BJ (cell line): ENCODE measurements around the gene PRKAR1A. TPM values are rescaled to one million over a fixed set of nuclear protein-coding genes. Genes with fewer than 3 reads are reported as not detected.
"Not testable (repeated sequence)": the region's sequence is repeated elsewhere in the genome, so short reads cannot be mapped to it uniquely, and the experiment has no call there.

Source experiments
- CTCF ChIA-PET: fragments of 350-600 bp; formaldehyde crosslinking; extraction: SDS; loops from one replicate; lab custom pipeline; 2021; ENCODE audit warnings: antibody characterized with exemption, inconsistent platforms; lab: Yijun Ruan, JAX
- POLR2A ChIA-PET: fragments of 300-600 bp; sonication (Branson Sonifier 250); formaldehyde crosslinking; extraction: SDS; loops from one replicate; lab custom pipeline; 2021; ENCODE audit warnings: antibody characterized with exemption; lab: Charles Lee
- DNase-seq: peaks from one replicate; pipeline ENCODE4 v3.0.0-alpha.2; 2011; ENCODE audit warnings: low read depth
- H3K27me3 ChIP-seq: 2 replicates; pipeline ENCODE4 v1.6.0; 2011; ENCODE audit warnings: low read length; ENCODE audit not compliant: control insufficient read depth, insufficient read depth
- H3K36me3 ChIP-seq: 2 replicates; pipeline ENCODE4 v1.5.1; 2011; ENCODE audit warnings: low read length; ENCODE audit not compliant: control insufficient read depth, insufficient read depth
- H3K4me3 ChIP-seq: 2 replicates; pipeline ENCODE4 v1.5.1; 2011; ENCODE audit warnings: low read depth, mild to moderate bottlenecking, control low read depth, low read length
- CTCF ChIP-seq: IDR thresholded peaks from 2 replicates; pipeline ENCODE4 v1.5.1; 2011; ENCODE audit warnings: low read depth, mild to moderate bottlenecking, control low read depth, inconsistent platforms, low read length, moderate library complexity; ENCODE audit not compliant: insufficient read depth
- polyA plus RNA-seq: library from polyadenylated mRNA; depleted of rRNA; stranded (reverse); fragments of >200 nt; gene quantifications from 2 replicates; pipeline ENCODE4 v1.2.3, GENCODE V29; 2011

The PRKAR1A gene
- polyA plus RNA-seq, 1 experiment, result 228 TPM

GRCh38 chr17:68518063-68518815, 6.0 kb downstream of the PRKAR1A start:
- Histone ChIP-seq H3K27me3 (no peaks in the 10 kb centered on the region), H3K4me3 (no peak overlapping the region), H3K36me3 (peaks cover 10% of the 10 kb centered on the region)
- ChIA-PET POLR2A (no interaction called here), CTCF (no interaction called here)
- TF ChIP-seq CTCF, result no peak
- DNase-seq, result no peak

- CTCF ChIA-PET, result interaction anchor here (1.1 kb wide), 2 partner anchors 10 to 240 kb away, joined by 3 read pairs; no protein-coding TSS in a partner anchor
- H3K36me3 ChIP-seq, result peaks cover 12% of the 10 kb centered on the region
- not testable (repeated sequence) for H3K4me3 ChIP-seq
Measured at GRCh38 chr17:68519051-68519450, 6.8 kb downstream of the PRKAR1A start.

GRCh38 chr17:68519911-68520310, 7.7 kb downstream of the PRKAR1A start:
- peaks cover 12% of the 10 kb centered on the region for H3K36me3 ChIP-seq
- ChIA-PET POLR2A (no interaction called here), CTCF (interaction anchor here (1.1 kb wide), 2 partner anchors 9 to 239 kb away, joined by 3 read pairs; no protein-coding TSS in a partner anchor)
- H3K27me3 ChIP-seq, result no peaks in the 10 kb centered on the region
- no peak for DNase-seq
- TF ChIP-seq CTCF, result no peak
- no peak overlapping the region for H3K4me3 ChIP-seq

More at GRCh38 chr17:68519051-68519450, 6.8 kb downstream of the PRKAR1A start:
- POLR2A ChIA-PET, DNase-seq, H3K27me3 ChIP-seq: not testable (repeated sequence)

GRCh38 chr17:68522266-68522665, 10.0 kb downstream of the PRKAR1A start:
- Histone ChIP-seq H3K4me3 (no peak overlapping the region), H3K27me3 (no peaks in the 10 kb centered on the region), H3K36me3 (peaks cover 13% of the 10 kb centered on the region)
- DNase-seq, result no peak
- TF ChIP-seq CTCF, result no peak
- POLR2A ChIA-PET, result no interaction called here
- CTCF ChIA-PET, result no interaction called here

- ChIA-PET POLR2A (no interaction called here), CTCF (interaction anchor here (0.8 to 1.8 kb wide), 3 partner anchors 13 to 87 kb away, joined by 4 to 5 read pairs (median 4); partner anchors contain the start of gene PRKAR1A)
- H3K27me3 ChIP-seq, result no peaks in the 10 kb centered on the region
- DNase-seq, result no peak
- no peak for TF ChIP-seq CTCF
- H3K36me3 ChIP-seq, result peaks cover 8% of the 10 kb centered on the region
- H3K4me3 ChIP-seq, result no peak overlapping the region
Measured at GRCh38 chr17:68526548-68526947, 14.3 kb downstream of the PRKAR1A start.
